HS-5 (cell line): Measurements from ENCODE around the gene SLC25A26.
A peak's percentile ranks its signal among the peaks of the same experiment; 100 is the strongest.

Experiments used
- DNase-seq: peaks from one replicate; pipeline ENCODE4 v3.0.0-alpha.2; 2012; ENCODE audit warnings: low read depth

The SLC25A26 gene

DNA sequence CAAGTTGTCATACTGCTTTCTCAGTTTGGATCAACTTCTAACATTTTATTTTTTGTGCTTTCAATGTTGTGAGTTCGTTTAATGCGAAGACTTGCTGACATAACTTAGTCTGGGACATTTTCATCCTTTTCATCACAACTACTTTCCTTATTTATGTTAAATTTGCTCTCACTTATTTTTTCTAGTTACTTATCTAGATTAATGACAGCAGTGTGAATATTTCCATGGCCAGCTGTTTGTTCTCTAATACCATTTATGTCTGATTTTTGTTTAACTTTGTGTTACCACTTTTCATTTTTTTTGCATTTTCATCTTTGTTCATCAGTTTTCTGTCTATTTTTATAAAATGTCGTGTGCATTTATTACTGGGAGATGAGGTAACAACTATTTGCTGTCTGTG is 6.2 kb downstream of the SLC25A26 start:
- DNase-seq: no peak

DNA sequence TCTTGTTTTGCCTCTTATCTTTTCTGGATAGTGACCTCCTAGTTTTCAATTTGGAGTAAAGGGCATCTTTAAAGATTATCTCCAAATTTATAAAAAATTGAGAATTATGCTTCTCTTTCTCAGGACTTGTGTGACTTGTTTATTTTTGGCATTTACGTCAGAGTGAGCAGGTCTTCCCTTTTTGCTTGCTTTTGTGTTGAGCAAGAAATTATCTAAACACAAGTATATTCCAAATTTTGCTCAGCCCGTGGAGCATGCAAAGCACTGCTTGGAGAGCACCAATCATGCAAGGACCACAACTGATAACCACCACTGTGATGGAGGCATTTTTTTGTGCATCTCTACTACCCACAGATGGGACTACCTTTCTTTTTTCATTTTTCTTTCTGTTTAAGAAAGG is 7.1 kb downstream of the SLC25A26 start:
- no peak for DNase-seq

DNA sequence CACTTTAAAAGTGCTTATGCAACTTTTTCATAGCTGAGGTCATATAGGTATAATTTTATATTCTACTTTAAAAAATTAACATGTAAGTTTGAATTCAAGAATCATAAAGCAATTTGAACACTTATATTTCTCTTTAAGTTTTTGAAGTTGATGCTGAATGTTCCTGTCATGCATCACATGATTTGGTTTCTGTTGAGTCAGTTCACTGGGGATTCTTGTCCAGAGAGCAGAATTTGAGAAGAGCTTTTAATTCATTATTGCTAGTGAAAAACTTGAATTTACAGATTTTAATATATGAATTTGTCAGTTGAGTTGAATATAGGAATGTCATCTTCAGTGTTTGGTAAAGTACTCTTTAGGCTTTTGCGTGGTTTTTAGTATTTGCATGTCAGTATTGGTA is 7.9 kb downstream of the SLC25A26 start:
- no peak for DNase-seq

DNA sequence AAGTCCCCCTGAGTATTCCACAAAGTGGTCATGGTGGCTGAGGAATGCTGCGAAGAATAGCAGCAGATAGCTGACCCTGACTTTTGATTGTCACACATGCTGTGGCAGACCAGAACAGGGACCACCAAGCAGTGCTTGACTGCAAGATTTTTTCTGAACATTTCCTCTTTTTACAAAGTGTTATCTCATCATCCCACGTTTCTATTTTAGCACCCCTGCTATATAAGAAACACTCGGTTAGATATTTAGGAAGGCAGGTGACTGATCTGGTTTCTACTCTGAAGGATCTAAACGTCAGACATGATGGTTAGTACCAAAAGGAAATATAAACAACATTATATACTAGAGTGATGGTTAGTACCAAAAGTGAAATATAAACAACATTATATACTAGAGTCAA is 9.1 kb downstream of the SLC25A26 start:
- no peak for DNase-seq

DNA sequence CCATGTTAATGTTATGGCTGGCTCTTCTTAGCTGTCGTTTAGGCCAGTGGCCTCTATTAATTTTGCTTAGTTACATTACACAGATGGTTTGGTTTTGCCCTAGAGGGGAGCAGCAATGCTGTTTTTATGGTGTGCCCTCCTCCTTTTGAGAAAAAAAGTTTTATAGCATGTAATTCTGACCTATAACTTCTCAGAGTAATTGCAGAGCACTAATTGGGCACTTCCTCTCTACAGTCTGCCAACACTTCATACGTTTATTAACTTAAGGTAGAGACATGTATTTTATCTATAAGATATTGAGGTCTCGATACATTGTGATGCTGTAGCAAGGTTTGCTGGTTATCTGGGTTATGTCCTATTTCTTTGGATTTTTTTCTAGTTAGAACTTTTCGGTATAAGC is 12.2 kb downstream of the SLC25A26 start:
- DNase-seq: no peak

DNA sequence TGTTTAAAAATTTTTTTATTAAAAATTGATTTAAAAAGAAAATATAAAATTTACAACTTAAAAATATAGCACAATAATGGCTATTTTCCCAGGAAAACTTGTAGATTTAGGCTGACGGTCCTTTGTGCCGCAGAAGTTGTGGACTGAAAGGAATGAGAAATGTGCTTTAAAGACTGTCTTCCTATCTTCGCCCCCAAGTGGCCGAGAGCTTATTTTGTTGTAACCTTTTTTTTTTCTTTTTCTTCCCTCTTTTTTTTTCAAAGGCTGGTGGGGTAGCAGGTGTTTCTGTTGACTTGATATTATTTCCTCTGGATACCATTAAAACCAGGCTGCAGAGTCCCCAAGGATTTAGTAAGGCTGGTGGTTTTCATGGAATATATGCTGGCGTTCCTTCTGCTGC is 15.5 kb downstream of the SLC25A26 start:
- no peak for DNase-seq

DNA sequence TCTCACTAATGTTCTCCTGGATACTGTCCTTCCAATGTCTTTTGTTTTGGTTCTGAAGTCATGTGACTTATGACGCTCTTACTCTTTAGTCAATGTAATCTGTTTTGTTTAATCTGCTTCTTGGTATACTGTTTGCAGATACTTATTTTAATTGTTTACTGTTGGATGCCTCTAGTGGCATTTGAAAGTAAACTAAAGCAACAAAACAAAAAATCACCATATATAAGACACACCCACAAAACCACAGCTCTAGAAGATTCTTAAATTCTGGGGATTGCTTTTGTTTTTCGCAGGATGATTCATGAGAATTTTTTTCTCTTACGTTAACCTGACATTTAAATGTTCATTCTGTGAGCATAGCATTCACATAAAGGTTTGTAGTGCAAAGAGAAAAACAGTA is 16.8 kb downstream of the SLC25A26 start:
- no peak for DNase-seq

DNA sequence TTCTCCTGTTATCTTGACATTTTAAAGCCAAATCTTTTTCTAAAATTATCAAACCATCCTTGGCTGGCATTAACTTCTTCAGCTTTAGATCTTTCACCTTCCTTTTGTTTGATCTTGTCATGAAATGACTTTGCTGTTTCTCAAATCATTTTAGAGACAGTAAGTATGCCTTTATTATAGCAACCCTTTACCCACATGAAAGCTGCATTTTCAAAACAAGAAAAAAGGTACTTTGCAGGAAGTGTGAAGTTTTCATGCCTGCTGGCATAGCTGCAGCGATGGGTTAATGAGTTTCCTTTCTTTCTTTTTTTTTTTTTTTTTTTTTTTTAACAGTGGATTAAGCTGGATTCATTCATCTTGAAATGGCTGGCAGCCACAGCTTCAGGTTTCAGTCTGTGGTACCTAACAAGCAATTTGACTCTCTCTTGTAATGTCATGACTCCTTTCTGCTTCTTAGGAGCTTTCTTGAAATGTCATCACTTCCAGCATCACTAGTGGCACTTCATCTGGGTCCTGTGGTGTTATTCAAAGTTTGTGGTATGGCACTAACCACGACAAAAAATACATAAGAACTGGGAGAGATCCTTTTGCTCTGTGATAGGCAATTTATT is 18.8 kb downstream of the SLC25A26 start:
- DNase-seq: no peak

DNA sequence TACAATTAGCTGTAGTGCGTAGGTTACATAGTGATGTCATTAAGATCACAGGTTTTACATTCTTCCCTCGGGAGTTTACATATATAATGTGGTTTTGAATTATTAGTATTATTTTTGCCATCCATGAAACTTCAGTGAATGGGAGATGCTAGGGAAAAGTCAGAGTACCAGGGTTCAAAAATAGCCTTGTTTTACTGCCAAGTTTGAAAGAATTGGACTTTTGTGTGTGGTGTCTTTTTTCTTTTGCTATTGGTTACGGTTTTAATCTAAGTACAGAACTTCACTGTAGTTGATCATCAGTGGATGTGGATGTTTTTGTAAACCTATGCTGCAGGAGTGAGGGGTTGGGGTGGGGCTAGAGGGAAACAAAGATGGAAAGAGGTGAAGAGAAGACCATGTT is 20.7 kb downstream of the SLC25A26 start:
- no peak for DNase-seq

DNA sequence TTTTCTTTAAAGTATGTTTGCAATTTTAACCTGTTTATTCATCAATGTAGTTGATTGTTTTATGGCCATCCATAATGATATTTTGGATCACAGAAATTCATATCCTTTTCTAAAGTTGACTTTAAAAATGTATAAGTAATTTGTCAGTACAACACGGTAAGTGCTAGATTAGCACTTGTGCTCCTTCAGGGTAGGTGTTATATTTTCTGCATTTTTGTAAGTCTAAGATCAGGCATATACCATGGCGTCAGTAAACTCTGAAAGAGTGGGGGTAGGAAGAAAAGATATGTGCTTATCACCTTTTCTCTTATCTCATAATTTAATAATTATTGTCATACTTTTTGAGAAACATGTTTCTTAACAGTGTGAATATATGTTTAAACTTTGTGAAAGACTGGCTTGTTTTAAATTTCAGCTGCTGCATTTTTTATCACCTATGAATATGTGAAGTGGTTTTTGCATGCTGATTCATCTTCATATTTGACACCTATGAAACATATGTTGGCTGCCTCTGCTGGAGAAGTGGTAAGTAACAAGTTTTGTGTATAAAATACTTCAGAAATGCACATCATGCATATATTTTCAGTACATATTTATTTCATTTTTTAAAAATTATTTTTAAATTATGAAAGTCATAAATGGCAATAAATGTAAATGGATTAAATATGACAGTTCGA is 22.1 kb downstream of the SLC25A26 start:
- no peak for DNase-seq

DNA sequence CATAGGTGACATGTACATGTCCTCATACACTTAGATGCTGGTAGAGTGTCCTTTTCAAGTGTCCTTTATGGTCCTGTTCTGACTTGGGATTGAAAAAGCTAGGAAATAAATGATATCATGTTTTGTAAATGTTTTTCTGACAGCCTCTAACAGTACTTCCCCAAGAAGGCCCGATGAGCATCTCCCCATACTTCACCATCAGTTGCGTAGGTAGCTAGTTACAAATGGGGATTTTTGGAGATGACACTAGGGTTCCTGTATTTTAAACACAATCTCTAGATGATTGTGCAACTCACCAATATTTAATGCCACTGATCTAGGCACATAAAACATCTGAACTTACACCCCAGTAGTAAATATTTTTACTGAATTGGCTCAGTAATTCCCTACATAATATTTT is 27.8 kb downstream of the SLC25A26 start:
- DNase-seq: no peak

DNA sequence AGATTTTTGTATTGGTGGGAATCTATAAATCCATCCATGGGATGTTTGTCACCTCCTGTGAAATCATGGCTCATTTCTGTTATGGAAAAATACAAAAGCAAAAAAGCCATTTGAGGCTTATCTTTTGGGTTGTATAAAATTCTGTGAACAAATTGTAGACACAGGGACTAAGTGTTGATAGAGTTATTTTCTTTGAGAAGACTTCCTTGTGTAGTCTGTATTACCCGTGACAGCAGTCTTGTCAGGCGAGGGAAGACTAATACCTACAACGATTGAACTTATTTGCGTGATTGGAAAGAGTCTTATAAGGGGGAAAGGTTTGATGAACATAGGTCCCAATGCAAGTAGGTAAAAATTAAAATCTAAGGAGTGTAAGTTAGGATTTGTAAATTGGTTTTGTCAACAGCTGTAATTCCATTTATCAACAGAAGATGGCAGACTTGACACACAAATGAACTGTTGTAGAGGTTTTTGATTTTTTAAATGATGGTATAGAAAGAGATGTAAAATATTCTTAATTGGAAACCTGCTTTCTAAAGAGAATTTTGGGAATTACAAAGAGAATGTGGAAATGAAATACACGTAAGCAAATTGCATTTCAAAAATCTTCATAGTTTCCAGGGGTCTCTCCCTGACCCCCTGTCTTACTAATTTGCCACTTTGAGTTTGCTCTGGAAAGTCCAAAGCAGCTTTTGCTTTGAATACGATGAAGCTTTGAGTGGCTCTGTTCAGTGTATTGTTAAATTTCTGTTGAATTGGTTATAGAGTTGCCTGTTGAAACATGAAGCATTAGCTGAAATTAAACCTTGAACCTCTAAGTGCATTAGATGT is 33.2 kb downstream of the SLC25A26 start:
- DNase-seq: peak; percentile 19

DNA sequence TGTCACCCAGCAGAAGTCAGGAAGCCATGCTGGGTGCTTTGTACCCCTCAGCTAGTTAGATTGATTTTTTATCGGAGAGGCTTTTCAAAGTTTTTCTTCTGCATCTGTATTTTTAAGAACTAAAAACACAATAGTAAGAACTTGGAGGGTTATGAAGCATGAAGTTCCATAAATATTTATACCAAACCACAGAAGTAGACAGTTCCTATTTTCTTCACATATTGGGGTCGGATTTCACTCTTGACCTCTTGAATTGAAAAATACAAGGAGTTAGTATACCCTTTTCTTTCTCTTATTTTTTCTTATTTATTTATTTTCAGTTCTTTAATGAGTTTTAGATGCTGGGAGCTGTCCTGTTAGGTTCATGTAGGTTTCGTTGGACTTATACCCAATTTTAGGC is 35.1 kb downstream of the SLC25A26 start:
- no peak for DNase-seq

DNA sequence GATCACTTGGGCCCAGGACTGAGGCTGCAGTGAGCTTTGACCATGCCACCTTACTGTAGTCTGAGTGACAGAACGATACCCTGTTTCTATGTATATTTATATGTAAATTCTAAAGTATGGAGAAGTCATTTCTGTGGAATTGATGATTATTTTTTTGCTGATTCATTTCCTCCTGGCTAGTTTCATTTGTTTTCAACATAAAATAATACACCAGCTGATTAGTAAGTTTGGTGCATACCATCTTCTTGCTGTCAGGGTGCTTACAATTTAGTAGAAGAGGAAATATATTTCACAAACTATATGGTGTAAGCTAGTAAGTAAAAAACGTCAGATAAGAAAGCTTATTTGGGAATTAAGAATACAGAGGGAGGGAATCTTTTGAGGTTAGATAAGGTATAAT is 36.0 kb downstream of the SLC25A26 start:
- no peak for DNase-seq

DNA sequence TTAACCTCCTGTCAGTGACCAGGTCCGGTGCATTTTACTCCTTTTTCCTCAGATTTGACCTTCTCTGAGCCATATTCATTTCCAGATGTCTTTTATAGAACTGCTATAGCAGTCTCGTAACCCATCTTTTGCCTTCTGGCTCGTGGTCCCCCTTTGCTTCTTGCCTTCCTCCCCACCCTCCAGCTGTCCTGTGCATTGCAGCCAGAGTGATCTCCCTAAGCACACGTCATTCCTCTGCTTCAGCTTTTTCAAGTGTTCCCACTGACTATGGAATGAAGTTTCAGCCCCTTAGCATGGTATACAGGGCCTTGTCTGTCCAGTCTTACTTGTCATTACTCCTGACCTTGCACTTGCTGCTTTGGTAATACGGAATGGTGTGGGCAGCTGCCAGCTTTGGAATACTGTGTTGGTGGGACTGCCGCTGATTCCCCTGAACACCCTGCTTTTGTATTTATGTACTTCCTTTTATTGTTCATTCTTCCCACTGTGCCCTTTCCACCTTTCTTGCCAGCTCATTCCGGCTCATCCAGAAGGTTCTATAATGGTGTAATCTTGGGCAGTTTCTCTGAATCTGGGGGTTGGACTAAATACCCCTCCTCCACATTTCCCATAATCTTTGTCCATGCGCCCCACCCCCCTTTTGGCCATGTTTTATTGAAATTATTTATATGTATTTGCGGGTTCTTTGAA is 38.9 kb downstream of the SLC25A26 start:
- no peak for DNase-seq

DNA sequence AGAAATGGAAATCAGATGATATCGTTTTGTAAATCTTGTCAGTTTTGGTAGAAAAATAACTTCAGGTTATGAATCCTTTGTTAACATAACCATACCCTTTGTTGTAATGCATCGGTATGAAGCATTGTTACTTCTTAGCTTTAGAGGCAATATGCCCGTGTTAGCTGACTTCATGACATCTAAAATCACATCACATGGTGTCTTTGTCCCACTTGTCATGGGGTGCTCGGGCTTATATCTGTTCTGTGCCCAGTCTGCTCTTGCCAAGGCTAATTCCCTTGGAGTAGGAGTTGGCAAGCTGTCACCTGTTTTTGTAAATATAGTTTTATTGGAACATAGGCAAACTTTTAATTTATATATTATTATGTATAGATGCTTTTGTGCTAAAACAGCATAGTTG is 39.6 kb downstream of the SLC25A26 start:
- no peak for DNase-seq

DNA sequence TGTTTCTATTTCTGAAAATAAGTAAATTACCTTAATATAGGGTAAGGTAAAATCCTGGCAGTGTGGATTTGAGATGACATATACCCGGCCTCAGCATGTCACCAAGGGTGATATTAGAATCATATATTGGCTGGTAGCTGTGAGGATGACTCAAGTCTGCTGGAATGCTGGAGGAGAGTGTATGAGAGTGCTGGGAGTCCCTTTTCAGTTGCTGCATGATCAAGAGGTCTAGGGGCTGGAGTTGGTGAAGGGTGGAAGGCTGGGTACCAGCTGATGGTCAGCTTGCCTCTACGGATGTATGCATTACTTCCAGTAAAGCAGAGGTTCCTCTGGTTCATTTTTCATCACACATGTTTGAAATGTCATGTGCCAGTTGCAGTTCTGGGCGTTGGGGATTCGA is 40.6 kb downstream of the SLC25A26 start:
- DNase-seq: no peak

DNA sequence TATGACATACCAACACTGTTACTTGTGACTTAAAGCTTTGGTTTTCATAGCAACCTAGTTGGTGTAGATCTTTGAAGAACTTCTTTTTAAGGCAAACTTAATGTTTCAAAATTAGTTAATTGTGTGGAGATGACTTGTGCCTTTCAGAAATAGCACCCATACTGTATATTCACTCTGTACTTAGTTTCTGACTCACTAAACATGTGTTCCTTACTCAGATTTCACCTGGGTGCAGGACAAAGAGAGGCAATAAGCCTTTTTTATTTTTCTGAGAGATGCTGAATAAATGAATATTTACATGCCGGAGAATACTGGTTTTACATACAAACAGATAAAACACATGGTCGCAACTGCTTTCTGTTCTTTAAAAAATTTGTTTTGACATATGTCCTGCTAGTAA is 44.8 kb downstream of the SLC25A26 start:
- no peak for DNase-seq

DNA sequence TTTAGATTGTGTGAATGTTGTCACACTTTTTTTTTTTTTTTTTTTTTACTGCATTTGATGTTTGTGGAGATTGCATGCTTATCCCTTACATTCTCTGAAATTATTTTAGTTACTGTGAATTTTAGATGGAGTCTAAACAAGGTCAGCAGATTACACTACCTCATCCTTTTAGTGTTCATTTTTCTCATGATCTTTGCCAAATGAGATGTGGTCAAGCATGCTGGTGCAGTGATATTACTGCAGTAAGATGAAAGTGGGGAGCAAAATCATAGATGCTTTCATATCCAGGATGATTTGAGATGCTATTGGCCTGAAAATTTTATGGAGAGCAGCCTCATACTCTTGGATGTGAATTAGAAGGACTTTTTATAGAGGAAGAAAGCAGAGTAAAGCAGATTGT is 45.8 kb downstream of the SLC25A26 start:
- no peak for DNase-seq

DNA sequence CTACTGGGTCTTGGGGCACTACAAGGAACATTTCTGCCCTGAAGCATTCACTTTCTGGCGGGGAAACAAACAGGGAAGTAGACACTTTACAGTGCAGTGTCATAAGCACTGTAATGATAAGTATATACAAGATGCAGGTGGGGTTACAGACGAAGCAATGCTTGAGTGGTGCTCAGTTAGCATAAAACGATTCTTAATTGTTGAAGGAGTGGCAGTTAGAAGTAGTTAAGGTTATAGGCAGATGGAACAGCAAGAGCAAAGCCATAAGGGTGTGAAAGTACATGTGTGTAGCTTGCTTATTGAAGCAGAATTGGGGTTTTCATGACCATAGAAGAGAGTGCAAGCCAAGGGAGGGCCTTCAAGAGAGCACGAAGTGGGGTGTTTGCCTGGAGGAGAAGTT is 46.2 kb downstream of the SLC25A26 start:
- no peak for DNase-seq

DNA sequence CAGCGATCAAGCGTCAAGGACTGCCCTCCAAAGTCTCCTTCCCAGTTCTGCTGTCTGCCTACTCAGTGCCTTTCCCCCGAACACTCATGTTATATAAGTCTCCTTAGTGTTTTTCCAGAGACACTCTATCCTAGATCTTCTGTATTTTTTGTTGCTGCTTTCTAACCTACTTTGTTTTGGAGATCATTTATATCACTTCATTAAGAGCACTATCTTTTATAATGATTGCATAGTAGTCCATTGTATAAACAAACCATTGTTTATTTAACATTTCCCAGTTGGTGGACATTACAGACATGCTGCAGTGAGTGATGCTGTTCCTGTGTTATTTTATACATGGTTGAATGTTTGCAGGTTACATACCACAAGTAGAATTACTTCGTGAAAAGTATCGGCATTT is 47.1 kb downstream of the SLC25A26 start:
- no peak for DNase-seq

DNA sequence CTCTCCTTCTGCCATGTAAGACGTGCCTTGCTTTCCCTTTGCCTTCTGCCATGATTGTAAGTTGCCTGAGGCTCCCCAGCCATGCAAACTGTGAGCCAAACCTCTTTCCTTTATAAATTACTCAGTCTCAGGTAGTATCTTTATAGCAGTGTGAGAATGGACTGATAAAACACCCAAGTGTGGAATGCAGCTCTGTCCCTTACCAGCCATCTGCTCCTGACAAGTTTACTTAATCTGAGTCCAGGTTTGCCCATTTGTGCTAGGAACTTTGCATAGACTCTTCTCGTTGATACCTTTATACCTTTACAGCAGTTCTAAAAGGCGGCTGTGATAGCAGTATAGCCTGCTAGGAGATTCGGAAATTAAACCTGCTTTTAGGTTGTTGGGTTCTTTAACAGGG is 48.1 kb downstream of the SLC25A26 start:
- DNase-seq: no peak

DNA sequence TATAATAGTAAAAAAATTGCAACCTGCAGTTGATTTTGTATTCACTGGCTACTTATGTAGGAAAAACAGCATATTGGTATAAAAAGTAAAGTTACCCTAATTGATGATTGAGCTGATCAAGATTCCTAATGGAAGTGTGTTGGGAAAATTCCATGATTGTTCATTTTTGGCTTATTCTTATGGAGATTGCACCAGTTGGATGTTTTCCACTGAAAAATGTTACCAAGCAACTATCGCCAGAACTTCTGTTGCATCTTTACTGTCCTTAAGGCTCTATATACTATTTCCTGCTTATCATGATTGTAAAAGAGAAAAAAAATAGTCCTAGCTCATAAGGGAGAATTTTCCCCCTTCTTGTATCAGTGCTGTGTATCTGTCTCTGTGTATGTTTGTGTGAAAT is 48.6 kb downstream of the SLC25A26 start:
- DNase-seq: no peak
